Spleen (tissue), 11 donors: Measurements from ENCODE around the gene DES. TPM values are rescaled to one million over a fixed set of nuclear protein-coding genes. Genes with fewer than 3 reads are reported as not detected.
A peak's percentile ranks its signal among the peaks of the same experiment; 100 is the strongest.

Experiments used
- DNase-seq: peaks from one replicate; pipeline ENCODE4 v3.0.0-alpha.2; 2020
- H3K27ac ChIP-seq, 8 donors: fragments of 200-600 bp; sonication (generic) in 7 of 8; 1 replicate in 4 of 8; 2 replicates in 4 of 8; pipeline versions ENCODE4 v1.5.0 to v1.8.0; 2016 to 2021; ENCODE audit warnings: inconsistent platforms in 4 of 8, mild to moderate bottlenecking in 4 of 8, moderate library complexity in 1 of 8
- H3K27me3 ChIP-seq, 7 donors: fragments of 200-600 bp; sonication (generic) in 6 of 7; replicated peaks in 1 of 7; 1 replicate in 4 of 7; 2 replicates in 3 of 7; pipeline versions ENCODE4 v1.5.0 to v1.8.0; 2016 to 2021; ENCODE audit warnings: inconsistent platforms in 3 of 7, mild to moderate bottlenecking in 1 of 7
- H3K36me3 ChIP-seq, 6 donors: fragments of 200-600 bp; sonication (generic) in 5 of 6; 1 replicate in 4 of 6; 2 replicates in 2 of 6; pipeline versions ENCODE4 v1.5.0 to v1.8.0; 2016 to 2021; ENCODE audit warnings: inconsistent platforms in 2 of 6
- H3K4me1 ChIP-seq, 6 donors: fragments of 200-600 bp; sonication (generic) in 5 of 6; 1 replicate in 3 of 6; 2 replicates in 3 of 6; pipeline versions ENCODE4 v1.5.0 to v1.8.0; 2016 to 2021; ENCODE audit warnings: inconsistent platforms in 3 of 6
- H3K4me3 ChIP-seq, 8 donors: fragments of 200-600 bp; sonication (generic) in 7 of 8; 1 replicate in 4 of 8; 2 replicates in 4 of 8; pipeline versions ENCODE4 v1.5.0 to v1.8.0; 2016 to 2021; ENCODE audit warnings: inconsistent platforms in 4 of 8, mild to moderate bottlenecking in 4 of 8, moderate library complexity in 2 of 8
- H3K9me3 ChIP-seq, 8 donors: fragments of 200-600 bp; sonication (generic) in 7 of 8; 1 replicate in 4 of 8; 2 replicates in 4 of 8; pipeline versions ENCODE4 v1.5.0 to v1.8.0; 2016 to 2021; ENCODE audit warnings: inconsistent platforms in 4 of 8
- CTCF ChIP-seq, 11 experiments: fragments of 200-600 bp in 7 of 11; fragments of 450-650 bp in 4 of 11; sonication (generic) in 4 of 11; IDR thresholded peaks in 8 of 11; conservative IDR thresholded peaks in 3 of 11; 1 replicate in 7 of 11; 2 replicates in 4 of 11; pipeline versions ENCODE4 v1.4.0 to v1.8.0; 2016 to 2021; ENCODE audit warnings: antibody characterized with exemption in 11 of 11, inconsistent platforms in 4 of 11, mild to moderate bottlenecking in 1 of 11
- POLR2A ChIP-seq, 3 donors: fragments of 450-650 bp; IDR thresholded peaks; one replicate each; pipeline ENCODE4 v1.5.1; 2017; ENCODE audit warnings: antibody characterized with exemption in 3 of 3, mild to moderate bottlenecking in 1 of 3
- POLR2AphosphoS5 ChIP-seq, 3 donors: sonication (generic); formaldehyde crosslinking; IDR thresholded peaks; one replicate each; pipeline ENCODE4 v1.5.1; 2017; ENCODE audit warnings: antibody characterized with exemption in 3 of 3
- WGBS, 5 donors: extraction: QIAGEN DNeasy Blood & Tissue Kit in 3 of 5; methylation state at CpG; one replicate each; pipeline versions ENCODE4 v1.1.5 to v1.1.7; 2013 to 2018; 5-methylcytosine and 5-hydroxymethylcytosine counted together
- intact Hi-C: fragments of 100-400 bp; cut with DNase I; formaldehyde crosslinking; loops from one replicate; pipeline ENCODE4 v1.15.0; 2023; ENCODE audit warnings: low total_unique reads
- polyA plus RNA-seq, 3 donors: library from polyadenylated mRNA; stranded (reverse); fragments of 200-250 nt; gene quantifications; one replicate each; pipeline ENCODE4 v1.2.1, GENCODE V29; 2013
- total RNA-seq, 7 donors: library from RNA; depleted of rRNA in 3 of 7; stranded (reverse); fragments of >200 nt in 3 of 7; fragmentation: NEBNext Ultra II Directional in 4 of 7; extraction: Animal tissue kit (Norgen Biotek cat#: 25700) in 4 of 7; gene quantifications; one replicate each; pipeline versions ENCODE4 v1.1.0 to v1.2.1, GENCODE V29; 2016 to 2021
- donor health status: healthy with polysubstance abuse.
- donor health status: DM: no; HTN: no; CAD: no; lungs with moderate emphysema.
- donor health status: DM: no; HTN: no; CAD: no.
- donor health status: Bipolar disorder and iron deficiency.
- donor health status: healthy.
- donor health status: DM: no; HTN: no; CAD: no.
- donor health status: DM: yes; HTN: yes; CAD: no.

The DES gene
- total and polyA plus RNA-seq, 10 donors, result 4.3 to 24.7 (median 11.7) TPM

DNA sequence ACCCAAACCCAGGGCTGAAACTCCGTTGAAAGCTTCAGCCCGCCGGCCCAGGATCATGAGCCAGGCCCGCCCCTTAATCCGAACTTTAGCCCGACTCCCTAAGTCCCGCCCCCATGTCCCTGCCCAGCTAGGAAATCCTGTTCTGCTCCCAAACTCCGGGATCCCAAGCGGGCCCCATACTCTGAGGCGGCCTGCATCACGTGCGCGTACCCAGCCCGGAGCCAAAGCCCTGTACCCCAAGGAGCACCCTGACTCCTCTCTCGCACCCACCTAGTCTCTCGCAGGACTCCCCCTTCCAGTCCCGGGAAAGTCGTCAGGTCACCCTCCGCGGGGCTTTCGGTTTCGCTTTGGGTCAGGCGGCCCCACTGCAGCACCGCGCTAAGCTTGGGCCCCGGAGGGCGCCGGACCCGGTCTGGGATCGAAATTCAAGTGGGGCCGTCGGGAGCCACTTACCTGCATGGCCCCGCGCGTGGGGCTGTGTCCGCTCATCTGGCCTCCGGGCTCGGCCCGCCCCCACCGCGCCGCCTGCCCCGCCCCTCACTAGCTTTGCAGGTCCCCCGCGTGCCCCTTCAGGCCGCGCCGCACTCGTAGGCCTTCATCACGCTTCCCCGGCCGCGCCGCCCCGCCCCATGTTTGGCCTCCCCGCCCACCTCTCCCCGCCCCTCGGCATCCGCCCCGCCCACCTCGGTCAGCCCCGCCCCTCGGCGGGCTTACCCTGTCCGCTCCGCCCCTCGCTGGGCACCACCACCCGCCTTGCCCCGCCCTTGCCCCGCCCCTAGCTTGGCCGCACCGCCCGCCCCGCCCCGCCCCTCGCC is 30.7 kb upstream of the DES start, which contains the start of gene DNPEP:
TSS of gene DNPEP (minus strand) at position 607 of the 815 bp plus-strand sequence. CDS start at position 489, 118 bp downstream.
- Histone ChIP-seq H3K36me3 (peaks cover 5 to 40% (median 38%) of the 10 kb centered on the region in 6 donors), H3K27me3 (no peaks in the 10 kb centered on the region), H3K9me3 (peaks cover 0 to 5% (median 0%) of the 10 kb centered on the region in 8 donors), H3K27ac (peak within 1 kb of the TSS; percentile 94 to 99 (median 96)), H3K4me3 (peak within 1 kb of the TSS; percentile 69 to 86 (median 82)), H3K4me1 (peaks cover 2 to 38% (median 20%) of the 10 kb centered on the region in 6 donors)
- intact Hi-C loops, result no loop called here
- TF ChIP-seq POLR2A (IDR thresholded peaks at IDR 0.05), result peak in 1 of 3 donors; percentile 23
- TF ChIP-seq CTCF (IDR thresholded peaks at IDR 0.05 in 8 of 11, conservative IDR thresholded peaks at IDR 0.05 in 3 of 11), result peak in 1 of 11 experiments; percentile 32
- peak; percentile 55 to 85 (median 78) for TF ChIP-seq POLR2AphosphoS5 (IDR thresholded peaks at IDR 0.05)
- DNase-seq, result peak; percentile 99
- WGBS, 5 donors, result 0 to 1% (median 1%) methylated on average over 22 to 75 of the region's 76 CpGs

- peak overlapping the region in 6 of 8 donors; percentile 19 to 86 (median 82) for H3K4me3 ChIP-seq
- no peaks in the 10 kb centered on the region for H3K27me3 ChIP-seq
- peaks cover 2 to 38% (median 20%) of the 10 kb centered on the region in 6 donors for H3K4me1 ChIP-seq
- TF ChIP-seq POLR2A (IDR thresholded peaks at IDR 0.05), result no peak
- TF ChIP-seq CTCF (IDR thresholded peaks at IDR 0.05 in 8 of 11, conservative IDR thresholded peaks at IDR 0.05 in 3 of 11), result peak; percentile 68 to 92 (median 85)
- peak; percentile 37 to 75 (median 69) for TF ChIP-seq POLR2AphosphoS5 (IDR thresholded peaks at IDR 0.05)
- DNase-seq, result peak; percentile 100
- peak overlapping the region; percentile 82 to 99 (median 96) for H3K27ac ChIP-seq
- peaks cover 0 to 9% (median 0%) of the 10 kb centered on the region in 8 donors for H3K9me3 ChIP-seq
- WGBS, 5 donors, result 2 to 14% (median 3%) methylated on average over 9 to 78 of the region's 78 CpGs
- intact Hi-C loops, result no loop called here
- H3K36me3 ChIP-seq, result peaks cover 5 to 32% (median 30%) of the 10 kb centered on the region in 6 donors
These were observed 29.9 kb upstream of the DES start for GRCh38 chr2:219388121-219388906.

DNA sequence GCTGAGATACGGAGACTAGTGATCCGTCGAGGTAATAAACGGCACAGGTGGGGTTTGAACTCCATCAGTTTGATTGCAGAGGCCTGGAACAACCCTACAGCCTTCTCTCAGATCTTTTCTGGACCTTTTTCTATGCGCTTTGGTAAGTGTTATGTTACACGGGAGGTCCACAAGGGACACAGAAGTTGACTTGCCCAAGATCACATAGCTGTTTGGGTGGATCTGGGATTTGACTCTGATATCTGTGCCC is 29.3 kb upstream of the DES start:
- Histone ChIP-seq H3K27me3 (no peaks in the 10 kb centered on the region), H3K4me1 (peaks cover 2 to 38% (median 20%) of the 10 kb centered on the region in 6 donors), H3K9me3 (peaks cover 0 to 11% (median 0%) of the 10 kb centered on the region in 8 donors), H3K27ac (peak overlapping the region; percentile 82 to 99 (median 96)), H3K36me3 (peaks cover 5 to 27% (median 25%) of the 10 kb centered on the region in 6 donors), H3K4me3 (peak overlapping the region in 5 of 8 donors; percentile 19 to 86 (median 80))
- no peak for DNase-seq
- WGBS, 5 donors, result 59 to 67% (median 66%) methylated on average over 6 of the region's 6 CpGs
- intact Hi-C loops, result no loop called here
- TF ChIP-seq POLR2AphosphoS5 (IDR thresholded peaks at IDR 0.05) (no peak), POLR2A (IDR thresholded peaks at IDR 0.05) (no peak), CTCF (IDR thresholded peaks at IDR 0.05 in 8 of 11, conservative IDR thresholded peaks at IDR 0.05 in 3 of 11) (no peak)
